Ovary (tissue), 3 donors: ENCODE data around the gene ADORA1.

Experiments
- EP300 ChIP-seq: sonication (generic); formaldehyde crosslinking; IDR thresholded peaks from one replicate; pipeline ENCODE4 v1.6.1; 2017; ENCODE audit warnings: antibody characterized with exemption
- TF ChIP-seq, protein P1 (sequence below), 3 donors: fragments of 450-650 bp in 2 of 3; fragments of 200-600 bp in 1 of 3; IDR thresholded peaks; one replicate each; pipeline versions ENCODE4 v1.5.1 to v1.8.0; 2016 to 2022; ENCODE audit warnings: antibody characterized with exemption in 3 of 3, mild to moderate bottlenecking in 1 of 3
- donor health status: DM: no; HTN: no; CAD: no.

- no peak for TF ChIP-seq EP300
- TF ChIP-seq, protein P1, sequence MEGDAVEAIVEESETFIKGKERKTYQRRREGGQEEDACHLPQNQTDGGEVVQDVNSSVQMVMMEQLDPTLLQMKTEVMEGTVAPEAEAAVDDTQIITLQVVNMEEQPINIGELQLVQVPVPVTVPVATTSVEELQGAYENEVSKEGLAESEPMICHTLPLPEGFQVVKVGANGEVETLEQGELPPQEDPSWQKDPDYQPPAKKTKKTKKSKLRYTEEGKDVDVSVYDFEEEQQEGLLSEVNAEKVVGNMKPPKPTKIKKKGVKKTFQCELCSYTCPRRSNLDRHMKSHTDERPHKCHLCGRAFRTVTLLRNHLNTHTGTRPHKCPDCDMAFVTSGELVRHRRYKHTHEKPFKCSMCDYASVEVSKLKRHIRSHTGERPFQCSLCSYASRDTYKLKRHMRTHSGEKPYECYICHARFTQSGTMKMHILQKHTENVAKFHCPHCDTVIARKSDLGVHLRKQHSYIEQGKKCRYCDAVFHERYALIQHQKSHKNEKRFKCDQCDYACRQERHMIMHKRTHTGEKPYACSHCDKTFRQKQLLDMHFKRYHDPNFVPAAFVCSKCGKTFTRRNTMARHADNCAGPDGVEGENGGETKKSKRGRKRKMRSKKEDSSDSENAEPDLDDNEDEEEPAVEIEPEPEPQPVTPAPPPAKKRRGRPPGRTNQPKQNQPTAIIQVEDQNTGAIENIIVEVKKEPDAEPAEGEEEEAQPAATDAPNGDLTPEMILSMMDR (IDR thresholded peaks at IDR 0.05), result no peak
These were observed 18.5 kb downstream of the ADORA1 start for GRCh38 chr1:203146042-203146369.
